Neural crest cell (in vitro differentiated cells): ENCODE data around the gene ARFGEF2. TPM values are rescaled to one million over a fixed set of nuclear protein-coding genes. Genes with fewer than 3 reads are reported as not detected.

Source experiments
- DNase-seq: peaks from one replicate; pipeline ENCODE4 v3.0.0; 2021; ENCODE audit warnings: low read depth, mixed read lengths, low spot score
- H3K27ac Mint-ChIP-seq: one replicate; pipeline ENCODE4 v1.8.0; 2021; ENCODE audit warnings: mild to moderate bottlenecking, mixed read lengths; ENCODE audit not compliant: unreplicated experiment
- H3K27me3 Mint-ChIP-seq: 2 replicates; pipeline ENCODE4 v1.8.0; 2021; ENCODE audit warnings: low read depth, mild to moderate bottlenecking, mixed read lengths
- H3K36me3 Mint-ChIP-seq: 2 replicates; pipeline ENCODE4 v1.8.0; 2021; ENCODE audit warnings: low read depth, mild to moderate bottlenecking, mixed read lengths
- H3K4me1 Mint-ChIP-seq: 2 replicates; pipeline ENCODE4 v1.8.0; 2021; ENCODE audit warnings: mixed read lengths
- H3K4me3 Mint-ChIP-seq: one replicate; pipeline ENCODE4 v1.8.0; 2021; ENCODE audit warnings: mild to moderate bottlenecking, mixed read lengths
- H3K9me3 Mint-ChIP-seq: 2 replicates; pipeline ENCODE4 v1.8.0; 2021; ENCODE audit warnings: mixed read lengths
- total RNA-seq: library from RNA; stranded (reverse); gene quantifications from 2 replicates; pipeline ENCODE4 v1.2.1, GENCODE V29; 2021
- TF ChIP-seq, protein P1 (sequence below): fragments of 200-600 bp; sonication (generic); conservative IDR thresholded peaks from 2 replicates; pipeline ENCODE4 v1.5.0; 2021; ENCODE audit warnings: antibody characterized with exemption, mild to moderate bottlenecking

The ARFGEF2 gene
- total RNA-seq, 1 donor from 2014 or later: 18.0 TPM

DNA sequence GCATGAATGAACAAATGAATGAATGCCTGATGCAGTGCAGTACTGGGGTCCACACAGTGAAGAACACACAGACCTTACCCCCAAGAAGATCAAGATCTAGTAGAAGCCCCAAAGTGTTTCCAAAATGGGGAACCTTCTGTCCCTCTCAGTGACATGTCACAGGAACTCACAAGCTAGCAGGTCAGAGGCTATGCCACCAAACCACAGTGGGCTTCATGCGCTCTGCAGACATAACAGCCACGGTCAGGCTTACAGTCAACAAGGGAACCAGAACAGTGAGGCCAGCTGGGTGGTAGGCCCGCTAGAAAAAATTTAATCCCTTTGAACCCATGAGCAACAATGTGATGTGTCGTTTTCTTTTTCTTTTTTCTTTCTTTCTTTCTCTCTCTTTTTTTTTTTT lies 20.2 kb upstream of the ARFGEF2 start:
- no peaks in the 10 kb centered on the region for H3K9me3 Mint-ChIP-seq
- TF ChIP-seq, protein P1, sequence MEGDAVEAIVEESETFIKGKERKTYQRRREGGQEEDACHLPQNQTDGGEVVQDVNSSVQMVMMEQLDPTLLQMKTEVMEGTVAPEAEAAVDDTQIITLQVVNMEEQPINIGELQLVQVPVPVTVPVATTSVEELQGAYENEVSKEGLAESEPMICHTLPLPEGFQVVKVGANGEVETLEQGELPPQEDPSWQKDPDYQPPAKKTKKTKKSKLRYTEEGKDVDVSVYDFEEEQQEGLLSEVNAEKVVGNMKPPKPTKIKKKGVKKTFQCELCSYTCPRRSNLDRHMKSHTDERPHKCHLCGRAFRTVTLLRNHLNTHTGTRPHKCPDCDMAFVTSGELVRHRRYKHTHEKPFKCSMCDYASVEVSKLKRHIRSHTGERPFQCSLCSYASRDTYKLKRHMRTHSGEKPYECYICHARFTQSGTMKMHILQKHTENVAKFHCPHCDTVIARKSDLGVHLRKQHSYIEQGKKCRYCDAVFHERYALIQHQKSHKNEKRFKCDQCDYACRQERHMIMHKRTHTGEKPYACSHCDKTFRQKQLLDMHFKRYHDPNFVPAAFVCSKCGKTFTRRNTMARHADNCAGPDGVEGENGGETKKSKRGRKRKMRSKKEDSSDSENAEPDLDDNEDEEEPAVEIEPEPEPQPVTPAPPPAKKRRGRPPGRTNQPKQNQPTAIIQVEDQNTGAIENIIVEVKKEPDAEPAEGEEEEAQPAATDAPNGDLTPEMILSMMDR: no peak
- no peaks in the 10 kb centered on the region for H3K27me3 Mint-ChIP-seq
- no peak overlapping the region for H3K4me3 Mint-ChIP-seq
- no peak overlapping the region for H3K27ac Mint-ChIP-seq
- no peak for DNase-seq
- peaks cover 18% of the 10 kb centered on the region for H3K4me1 Mint-ChIP-seq
- no peaks in the 10 kb centered on the region for H3K36me3 Mint-ChIP-seq

DNA sequence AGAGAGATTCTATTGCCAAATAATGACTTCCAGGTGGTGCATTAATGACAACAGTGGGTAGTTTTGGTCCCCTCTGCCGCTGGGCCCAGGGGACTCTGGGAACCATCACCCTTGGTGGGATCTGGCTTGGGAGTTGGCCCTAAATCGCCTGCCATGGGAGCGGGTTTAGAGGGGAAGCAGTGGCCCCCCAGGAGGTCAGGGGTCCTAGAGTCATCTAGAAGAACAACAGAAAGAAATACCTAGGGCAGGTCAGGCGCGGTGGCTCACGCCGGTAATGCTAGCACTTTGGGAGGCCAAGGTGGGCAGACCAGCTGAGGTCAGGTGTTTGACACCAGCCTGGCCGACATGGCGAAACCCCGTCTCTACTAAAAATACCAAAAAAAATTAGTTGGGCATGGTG lies 17.8 kb upstream of the ARFGEF2 start:
- no peaks in the 10 kb centered on the region for H3K36me3 Mint-ChIP-seq
- TF ChIP-seq, protein P1: no peak
- peaks cover 18% of the 10 kb centered on the region for H3K4me1 Mint-ChIP-seq
- no peaks in the 10 kb centered on the region for H3K9me3 Mint-ChIP-seq
- H3K4me3 Mint-ChIP-seq: no peak overlapping the region
- no peak overlapping the region for H3K27ac Mint-ChIP-seq
- no peaks in the 10 kb centered on the region for H3K27me3 Mint-ChIP-seq
- DNase-seq: no peak

- peaks cover 2% of the 10 kb centered on the region for H3K36me3 Mint-ChIP-seq
- peaks cover 18% of the 10 kb centered on the region for H3K4me1 Mint-ChIP-seq
- TF ChIP-seq, protein P1: peak; percentile 88
- H3K4me3 Mint-ChIP-seq: no peak overlapping the region
- no peaks in the 10 kb centered on the region for H3K9me3 Mint-ChIP-seq
- H3K27me3 Mint-ChIP-seq: no peaks in the 10 kb centered on the region
- no peak overlapping the region for H3K27ac Mint-ChIP-seq
- DNase-seq: peak; percentile 76
Measured at GRCh38 chr20:48904566-48905296, 16.8 kb upstream of the ARFGEF2 start.

DNA sequence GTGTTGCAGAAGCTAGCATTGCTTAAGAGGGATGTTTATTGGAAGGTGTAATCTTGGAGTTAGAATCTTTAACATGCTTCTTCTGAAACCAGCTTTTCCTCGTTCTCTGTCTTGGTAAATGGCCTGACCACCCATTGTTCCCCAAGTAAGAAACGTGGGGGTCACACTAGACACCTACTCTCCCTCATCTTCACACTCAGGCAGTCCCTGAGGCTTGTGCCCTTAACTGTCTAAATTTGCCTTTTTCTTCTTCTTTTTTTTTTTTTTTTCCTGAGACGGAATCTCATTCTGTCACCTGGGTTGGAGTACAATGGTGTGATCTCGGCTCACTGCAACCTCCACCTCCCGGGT lies 16.2 kb upstream of the ARFGEF2 start:
- Mint-ChIP-seq H3K9me3 (no peaks in the 10 kb centered on the region), H3K4me1 (peaks cover 21% of the 10 kb centered on the region), H3K27me3 (no peaks in the 10 kb centered on the region), H3K36me3 (peaks cover 2% of the 10 kb centered on the region), H3K27ac (no peak overlapping the region), H3K4me3 (no peak overlapping the region)
- TF ChIP-seq, protein P1: no peak
- no peak for DNase-seq

DNA sequence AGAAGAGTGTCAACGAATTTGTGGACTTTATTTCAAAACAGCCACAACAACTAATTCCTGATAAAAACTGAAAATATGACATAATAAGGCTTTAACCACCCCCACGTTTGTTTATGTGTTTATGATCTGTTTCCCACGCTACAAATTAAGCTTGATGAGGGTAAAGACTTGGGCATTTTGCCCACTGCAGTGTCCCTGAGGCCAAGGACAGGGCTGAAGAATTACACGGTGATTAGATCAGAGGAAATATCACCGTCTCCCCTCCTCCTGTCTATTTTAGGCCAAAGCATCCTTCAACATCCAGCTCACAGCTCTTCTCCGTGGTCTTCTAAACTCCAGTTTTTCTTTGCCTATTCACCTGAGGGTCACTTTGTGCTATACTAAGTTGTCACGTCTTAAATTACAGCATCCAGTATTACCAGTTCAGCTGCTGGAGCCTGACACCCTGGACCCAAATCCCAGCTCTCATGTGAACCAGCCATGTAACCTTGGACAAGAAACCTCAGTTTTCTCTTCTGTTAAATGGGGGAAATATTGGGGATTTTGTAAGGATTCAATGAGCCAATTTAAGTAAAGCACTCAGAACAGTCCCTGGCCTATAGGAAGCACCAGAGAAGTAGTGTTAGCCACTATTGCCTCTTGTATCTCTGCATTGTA lies 15.2 kb upstream of the ARFGEF2 start:
- Mint-ChIP-seq H3K4me3 (no peak overlapping the region), H3K4me1 (peaks cover 24% of the 10 kb centered on the region)

More for the DNA sequence above, 15.2 kb upstream of the ARFGEF2 start:
- TF ChIP-seq, protein P1: no peak
- no peak for DNase-seq
- H3K9me3 Mint-ChIP-seq: no peaks in the 10 kb centered on the region
- no peak overlapping the region for H3K27ac Mint-ChIP-seq
- no peaks in the 10 kb centered on the region for H3K27me3 Mint-ChIP-seq
- peaks cover 2% of the 10 kb centered on the region for H3K36me3 Mint-ChIP-seq
